NCI-H2107 (cell line): ENCODE measurements around the gene PPIE.

Source experiments
- DNase-seq: peaks from one replicate; lab custom pipeline; 2025; lab: John Stamatoyannopoulos, UW

Gene PPIE

DNA sequence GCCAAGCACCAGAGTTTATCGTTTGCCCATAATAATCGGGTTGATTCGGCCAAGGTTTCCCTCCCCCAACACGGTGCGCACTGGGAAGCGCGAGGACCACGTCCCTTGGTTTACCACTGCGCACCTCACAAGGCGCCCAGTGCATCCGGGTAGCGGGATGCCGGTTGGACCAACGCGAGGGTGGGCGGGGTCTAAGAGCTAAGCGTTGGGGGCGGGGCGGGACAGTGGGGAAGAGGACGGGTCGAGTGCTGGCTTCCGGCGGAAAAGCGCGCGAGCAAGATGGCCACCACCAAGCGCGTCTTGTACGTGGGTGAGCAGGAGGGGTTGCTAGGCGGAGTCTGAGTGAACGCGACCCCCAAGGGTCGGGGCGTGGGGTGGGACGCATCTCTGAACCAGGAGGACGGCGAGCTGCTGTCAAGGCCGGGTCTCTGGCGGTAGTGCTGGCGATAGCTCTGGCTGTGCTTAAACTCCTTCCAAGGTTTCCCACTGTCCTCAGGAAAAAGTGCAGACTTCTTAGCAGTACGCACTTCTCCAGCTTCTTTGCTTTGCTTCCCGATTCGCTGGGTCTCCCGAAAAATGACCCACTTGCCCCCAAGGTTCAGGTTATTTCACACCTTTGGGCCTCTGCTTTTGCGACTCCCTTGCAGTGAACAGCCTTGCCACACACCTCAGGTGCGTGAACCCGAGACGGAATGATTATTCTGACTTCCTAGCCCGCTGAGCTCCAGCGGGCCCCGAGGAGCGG is at the start of gene PPIE:
TSS of gene PPIE (plus strand) at position 261 of the 745 bp plus-strand sequence. CDS start at position 280, 19 bp downstream.
- peak; percentile 100 for DNase-seq

DNA sequence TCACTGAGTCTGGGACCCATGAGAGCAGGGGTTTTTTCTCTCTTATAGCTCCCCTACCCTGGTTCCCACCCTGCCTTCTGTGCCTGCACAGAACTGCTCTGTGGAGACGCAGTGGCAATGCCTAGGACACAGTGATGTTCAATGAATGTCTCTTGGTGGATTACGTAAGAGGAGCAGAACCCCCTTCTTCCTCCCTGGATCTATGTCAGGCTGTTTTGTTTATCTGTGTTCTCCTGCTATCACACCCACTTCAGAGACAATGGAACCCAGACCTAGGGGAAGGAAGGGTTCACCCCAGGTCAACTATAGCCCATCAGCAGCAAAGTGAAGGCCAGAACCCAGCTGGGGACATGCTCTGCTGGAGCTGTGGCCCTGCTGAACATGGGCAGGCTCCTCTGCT is 49.5 kb upstream of the PPIE start:
- DNase-seq: no peak

DNA sequence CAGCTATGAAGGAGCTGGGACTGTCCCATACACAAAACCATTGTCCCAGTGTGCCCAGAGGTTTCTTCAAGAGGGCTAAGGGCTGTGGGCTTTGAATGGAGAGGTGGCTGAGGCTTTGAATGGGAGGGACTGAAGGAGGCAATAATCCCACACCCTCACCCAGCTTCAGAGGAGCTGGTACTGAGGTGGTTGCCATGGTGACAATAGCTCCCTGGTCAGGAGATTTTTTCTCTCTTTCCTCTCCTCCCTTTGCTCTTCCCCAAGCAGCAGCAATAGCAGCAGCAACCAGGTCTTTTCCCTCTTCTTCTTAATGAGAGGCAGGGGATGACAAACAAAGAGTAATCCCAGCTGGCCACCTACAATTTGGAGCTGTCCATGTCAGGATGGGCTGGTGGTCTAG is 49.0 kb upstream of the PPIE start:
- no peak for DNase-seq

DNA sequence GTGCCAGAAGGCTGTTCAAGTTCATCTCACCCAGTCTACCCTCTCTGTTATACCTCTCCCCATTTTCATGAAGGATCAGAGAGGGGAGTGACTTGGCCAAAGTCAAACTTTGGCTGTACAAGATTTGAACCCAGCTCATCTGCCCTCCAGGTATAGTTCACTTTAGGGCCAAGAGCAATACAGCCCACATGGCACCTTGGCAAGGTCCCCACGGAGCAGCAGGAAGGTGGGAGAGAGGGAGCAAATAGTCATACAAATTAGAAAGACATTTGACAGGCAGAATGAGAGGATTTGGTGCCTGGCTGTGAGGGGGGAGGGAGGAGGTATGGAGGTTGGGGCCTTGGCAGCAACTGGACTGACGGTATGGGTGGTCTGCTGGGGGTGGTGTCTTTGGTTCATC is 48.5 kb upstream of the PPIE start:
- no peak for DNase-seq

DNA sequence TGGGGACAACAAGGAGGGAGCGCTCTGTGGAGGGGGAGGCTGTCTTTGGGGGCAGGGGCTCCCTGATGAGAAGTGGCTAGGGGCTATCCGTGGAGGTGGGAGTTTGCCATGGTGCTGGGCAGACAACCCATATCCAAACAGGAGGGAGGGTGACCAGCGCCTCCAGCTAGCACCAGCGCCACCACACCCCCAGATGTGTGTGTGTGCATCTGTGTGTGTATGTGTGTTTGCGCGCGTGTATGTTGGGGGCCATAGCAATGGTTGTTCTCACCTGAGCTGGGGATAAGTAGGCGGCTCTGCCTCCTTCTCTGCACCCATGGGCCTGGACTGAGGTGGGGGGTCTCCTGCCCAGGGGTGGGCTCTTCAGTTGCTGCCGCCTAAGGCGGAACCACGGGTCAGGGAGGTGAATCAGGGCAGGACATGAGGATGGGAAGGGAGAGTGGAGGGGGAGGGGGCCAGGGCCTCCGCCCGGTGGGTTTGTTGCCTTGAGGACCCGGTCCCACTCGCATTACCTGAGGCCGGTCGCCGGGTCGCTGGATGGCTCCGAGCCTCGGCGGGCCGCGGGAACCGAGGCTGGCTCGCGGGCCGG is 47.8 kb upstream of the PPIE start:
- no peak for DNase-seq

DNA sequence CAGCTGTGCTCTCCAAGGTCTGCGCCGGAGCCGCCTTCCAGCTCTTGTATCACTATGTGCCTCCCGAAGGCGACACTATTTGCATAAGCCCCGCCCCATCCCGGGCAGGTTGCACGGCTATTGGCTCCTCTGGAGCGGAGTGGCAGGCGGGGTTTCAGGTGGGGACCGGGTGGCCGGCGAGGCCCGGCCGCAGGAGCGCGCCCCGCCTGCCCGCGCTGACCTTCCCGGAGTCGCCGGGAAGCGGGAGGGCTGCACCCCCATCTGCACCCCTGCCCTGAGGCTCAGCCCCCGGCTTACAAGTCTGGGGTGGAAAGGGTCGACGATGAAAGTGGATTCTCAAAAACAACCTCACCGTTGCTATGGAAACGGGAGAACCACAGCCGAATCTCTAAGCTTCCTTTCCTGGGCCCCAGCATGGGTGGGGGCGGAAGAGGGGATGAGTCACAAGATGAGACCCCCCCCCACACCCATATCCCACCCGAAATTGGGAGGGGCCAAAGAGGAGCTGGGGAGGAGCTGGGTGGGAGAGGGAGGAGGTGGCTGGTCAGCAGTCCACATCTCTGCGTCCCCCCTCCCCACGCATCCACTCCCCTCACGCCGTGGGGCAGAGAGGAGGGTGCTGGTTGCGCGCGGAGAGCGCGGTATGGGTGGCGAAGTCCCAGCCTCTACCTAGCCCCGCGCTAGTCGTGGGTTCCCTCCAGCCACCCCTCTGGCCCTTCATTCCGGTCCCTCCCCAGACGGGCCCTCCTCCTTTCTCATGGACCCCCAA is 47.1 kb upstream of the PPIE start, which contains the start of gene HPCAL4:
TSS of gene HPCAL4 (minus strand) at position 51 of the 769 bp plus-strand sequence. CDS start 6,830 bp downstream, outside the sequence.
- peak; percentile 100 for DNase-seq

DNA sequence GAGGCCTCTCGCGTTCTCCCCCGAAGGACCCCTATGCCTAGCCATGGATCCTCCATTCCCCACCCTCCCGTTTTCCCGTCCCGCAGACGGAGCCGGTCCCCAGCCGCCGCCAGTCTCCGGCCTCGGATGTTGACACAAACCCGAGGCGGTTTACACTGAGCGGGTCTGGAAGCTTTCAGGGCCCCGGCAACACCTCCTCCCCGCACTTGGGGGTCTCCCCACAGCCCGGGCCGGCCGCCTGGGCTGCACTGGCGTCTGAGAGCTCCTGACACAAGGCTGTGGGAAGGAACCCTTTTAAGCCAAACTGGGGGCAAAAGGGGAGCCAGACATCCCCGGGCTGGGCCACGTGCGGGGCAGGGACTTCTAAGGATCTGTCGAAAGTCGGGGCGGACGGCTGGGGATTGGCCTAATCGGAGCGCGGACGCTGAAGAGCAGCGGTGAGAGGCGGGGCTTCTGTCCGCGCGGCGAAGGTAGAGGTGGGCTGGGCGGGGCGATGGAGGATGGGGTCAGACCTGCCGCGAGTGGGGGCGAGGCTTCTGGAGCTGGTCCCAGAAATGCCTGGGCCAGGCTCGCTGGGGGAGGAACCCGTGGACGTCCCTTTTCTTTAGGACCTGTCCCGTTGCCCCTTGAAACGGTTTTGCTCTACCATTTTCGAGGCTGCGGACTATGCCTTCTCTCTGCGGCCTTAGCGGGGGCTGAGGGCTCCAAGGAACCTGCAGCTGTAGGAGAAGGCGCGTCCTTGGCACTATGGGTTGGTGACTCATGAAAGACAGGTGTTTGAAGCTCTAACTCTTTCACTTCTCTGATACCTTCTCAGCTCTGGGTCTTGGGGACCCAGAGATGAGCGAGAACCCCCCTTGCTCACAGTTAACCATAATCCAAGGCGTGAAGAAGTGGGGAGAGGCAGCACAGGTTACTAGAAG is 46.3 kb upstream of the PPIE start:
- peak; percentile 95 for DNase-seq

DNA sequence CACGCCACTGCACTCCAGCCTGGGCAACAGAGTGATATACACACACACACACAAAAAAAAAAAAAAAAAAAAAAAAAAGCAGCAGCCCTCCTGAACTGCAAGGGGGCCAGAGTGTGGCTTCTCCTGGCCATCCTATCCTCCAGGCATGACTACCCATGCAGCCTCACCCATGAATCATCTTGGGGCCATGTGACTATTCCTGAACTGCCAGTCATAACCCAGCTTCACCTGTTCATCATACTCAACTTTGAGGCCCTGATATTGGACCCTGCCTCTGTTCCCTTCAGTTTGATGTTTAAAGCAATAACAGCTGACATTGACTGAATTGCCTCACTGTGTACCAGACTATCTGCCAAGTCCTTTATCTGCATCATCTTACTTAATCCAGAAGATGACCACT is 44.7 kb upstream of the PPIE start:
- no peak for DNase-seq

DNA sequence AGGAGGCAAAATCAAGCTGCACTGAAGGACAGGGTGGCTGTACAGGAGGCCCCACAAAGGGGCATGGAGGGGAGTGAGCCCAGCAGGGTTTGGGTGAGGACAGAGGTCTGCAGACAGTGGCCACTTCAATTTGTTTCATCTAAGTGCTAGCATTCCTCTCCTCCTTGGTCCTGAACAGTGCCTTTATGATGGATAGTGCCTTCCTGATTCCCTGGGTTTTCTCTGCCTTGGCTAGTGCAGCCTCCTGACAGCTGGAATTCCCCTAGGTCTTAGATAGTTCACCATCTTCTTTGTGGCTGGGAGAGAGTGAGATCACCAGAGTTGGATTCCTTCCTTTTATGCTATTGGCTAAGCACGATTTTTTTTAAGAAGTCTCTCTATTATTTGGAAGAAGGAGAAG is 43.7 kb upstream of the PPIE start:
- DNase-seq: no peak

DNA sequence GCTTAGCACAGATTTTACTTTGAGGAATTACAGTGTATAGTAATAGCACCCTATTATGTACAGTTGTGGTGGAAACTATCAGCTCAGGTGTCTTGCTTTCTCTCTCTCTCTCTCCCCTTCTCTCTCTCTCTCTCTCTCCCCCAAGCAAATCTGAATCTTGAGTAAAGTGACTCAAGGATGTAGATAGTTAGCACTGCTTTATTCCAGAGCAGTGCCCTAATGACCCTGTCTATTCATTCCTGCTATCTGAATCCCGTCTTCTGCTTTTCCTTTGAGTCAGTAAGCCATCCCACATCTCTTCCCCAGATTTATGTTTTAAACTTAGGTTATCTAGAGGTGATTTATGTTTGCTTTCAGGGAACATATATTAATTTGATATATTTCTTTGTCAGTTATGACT is 42.2 kb upstream of the PPIE start:
- DNase-seq: no peak

DNA sequence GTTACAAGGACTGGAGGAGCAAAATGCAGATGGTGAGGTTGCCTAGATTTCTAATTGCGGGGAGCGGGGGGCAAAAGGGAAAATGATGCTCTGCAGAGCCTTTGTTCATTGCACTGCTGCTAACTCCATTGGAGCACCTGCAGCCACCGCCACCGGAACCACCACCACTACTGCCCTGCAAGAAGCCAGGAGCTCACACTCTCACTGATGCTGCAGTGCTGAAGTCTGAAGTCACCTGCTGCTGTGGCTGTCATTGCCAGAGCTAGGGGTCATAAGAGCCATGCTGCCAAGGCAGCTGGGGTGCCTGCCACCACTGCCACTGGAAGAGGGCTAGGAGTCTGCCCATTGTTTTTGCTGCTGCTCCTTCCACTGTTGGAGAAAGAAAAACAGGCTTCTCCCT is 40.1 kb upstream of the PPIE start:
- DNase-seq: no peak

DNA sequence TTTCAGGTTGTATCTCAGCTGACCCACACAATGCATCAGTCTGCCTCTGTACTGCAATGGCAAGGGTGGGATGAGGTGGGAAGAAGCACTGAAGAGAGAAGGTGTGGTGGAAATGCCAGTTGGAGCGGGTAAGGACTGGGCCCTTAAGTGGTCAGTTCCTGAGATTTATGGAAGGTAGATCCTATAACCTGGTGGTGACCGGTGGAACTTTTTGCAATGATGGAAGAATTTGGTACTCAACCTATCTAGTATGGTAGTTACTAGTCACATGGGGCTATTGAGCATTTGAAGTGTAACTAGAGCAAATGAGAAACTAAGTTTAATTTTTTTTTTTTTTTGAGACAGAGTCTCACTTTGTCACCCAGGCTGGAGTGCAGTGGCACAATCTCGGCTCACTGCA is 39.3 kb upstream of the PPIE start:
- DNase-seq: no peak

DNA sequence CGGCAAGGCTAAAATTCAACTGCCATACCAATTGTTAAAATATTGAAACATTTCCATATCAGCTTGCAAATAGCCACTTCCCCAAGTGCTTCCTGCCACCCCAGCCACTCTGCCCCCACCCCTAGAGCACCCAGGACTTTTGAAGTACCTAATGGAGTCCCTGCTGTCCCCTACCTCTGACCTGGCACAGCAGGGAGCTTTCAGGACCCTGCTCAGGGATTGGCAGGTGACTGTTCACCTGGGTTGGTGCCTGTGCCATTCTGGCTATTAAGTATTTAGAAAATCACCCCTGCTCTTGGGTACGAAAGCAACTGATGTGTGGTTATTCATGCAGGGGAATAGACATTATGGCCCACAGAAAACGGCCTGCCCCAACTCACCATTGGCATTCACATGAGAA is 38.3 kb upstream of the PPIE start:
- DNase-seq: no peak

DNA sequence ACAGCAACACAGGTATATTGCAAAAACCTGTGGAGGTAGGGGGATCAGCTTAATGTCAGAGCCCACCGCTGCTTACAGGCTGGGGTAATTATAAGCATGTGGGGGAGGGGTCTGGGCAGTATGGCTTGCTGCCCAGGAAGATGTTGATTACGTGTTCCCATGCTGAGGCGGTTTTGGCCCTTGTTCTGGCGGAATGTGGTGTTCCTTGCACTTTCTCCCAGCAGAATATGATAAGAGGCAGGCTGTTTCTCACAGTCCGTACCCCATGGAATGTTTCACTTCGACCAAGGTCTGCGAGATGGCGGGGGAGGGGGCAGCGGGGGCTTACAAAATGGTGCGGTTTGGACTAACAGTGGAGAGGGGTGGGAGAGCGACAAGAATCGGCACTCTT is 37.6 kb upstream of the PPIE start:
- DNase-seq: peak; percentile 99

DNA sequence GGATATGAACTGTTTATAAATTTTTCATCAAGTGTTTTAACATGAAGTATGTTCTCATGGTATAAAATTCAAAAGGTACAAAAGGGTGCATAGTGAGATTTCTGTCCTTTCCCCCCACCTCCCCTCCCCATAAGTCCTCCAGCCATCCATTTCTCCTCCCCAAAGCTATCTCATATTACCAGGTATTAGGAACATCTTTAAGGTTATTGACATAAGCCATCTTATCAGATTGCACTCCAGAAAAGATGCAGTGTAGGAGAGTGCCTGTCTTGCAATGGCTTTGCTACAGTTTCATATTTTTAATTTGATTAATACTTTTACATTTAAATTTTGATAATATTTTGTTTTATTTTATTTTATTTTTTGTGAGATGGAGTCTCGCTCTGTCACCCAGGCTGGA is 33.9 kb upstream of the PPIE start:
- no peak for DNase-seq

DNA sequence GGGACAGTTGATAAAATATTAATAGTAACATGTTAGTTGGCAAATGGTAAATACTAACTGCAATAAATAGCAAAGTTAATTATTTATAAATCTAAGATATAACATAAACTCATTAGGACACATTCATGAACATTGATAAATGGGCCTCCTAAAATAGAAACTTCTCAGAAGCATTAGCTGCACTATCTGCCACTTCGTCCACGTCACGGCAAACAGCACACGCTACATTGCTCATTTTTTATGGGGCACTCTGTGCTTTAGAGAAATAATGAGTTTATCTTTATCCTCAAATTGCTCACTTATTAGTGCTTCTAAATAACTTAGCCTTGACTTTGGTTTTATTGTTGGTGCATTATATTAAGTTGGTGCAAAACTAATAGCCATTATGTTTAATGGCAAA is 31.2 kb upstream of the PPIE start:
- no peak for DNase-seq

DNA sequence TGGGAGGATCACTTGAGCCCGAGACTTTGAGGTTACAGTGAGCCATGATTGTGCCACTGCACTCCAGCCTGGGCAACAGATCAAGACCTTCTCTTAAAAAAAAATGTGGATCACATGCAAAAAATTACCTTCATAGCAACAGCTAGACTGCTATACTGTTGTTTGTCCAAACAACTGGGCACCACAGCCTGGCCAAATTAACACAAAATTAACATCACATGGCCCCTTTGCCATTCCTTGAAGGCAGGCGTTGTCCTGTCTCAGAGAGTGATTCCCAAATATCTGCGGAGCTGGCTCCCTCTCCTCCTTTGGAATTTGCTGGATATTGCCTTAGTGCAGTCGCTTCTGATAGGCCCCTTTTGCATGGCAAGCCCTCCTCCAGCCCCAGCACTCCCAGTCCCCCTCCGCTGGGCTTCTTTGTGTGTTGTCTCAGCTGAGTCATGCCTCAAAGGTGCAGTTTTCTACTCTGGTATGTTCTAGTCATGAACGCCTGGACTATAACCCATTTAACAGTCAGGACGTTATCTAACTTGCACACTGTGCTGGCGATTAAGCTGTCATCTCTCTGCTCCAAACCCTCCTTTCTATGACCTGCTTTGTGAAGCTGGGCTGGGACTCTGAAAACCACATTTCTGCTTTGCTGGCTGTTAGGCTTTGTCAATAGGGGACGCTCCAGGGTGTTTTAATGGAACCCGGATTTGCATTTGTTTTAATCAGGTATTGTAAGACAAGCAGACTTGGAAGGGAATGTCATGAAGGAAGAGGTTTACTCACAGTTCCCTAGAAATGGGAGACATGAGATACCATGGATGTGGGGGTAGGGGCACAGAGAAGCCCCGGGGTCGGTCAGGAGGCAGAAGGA is 27.3 kb upstream of the PPIE start:
- DNase-seq: no peak

DNA sequence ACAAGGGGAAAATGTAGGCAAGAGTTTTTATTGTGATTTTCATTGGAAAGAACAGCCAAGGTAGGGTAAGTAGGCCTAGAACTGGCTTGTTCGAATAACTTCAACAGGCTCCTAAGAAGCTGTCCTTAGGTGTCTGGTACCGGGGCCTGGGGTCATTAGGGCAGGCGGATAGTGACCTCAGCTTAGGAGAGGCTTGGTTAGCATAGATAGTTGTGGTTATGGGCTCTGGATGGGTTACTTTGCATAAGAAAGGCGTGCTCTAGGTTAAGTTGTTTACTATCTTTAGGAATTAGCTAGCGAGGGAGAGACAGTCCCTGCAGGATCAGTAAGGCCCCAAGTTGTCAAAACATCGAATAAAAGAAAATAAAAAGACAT is 26.7 kb upstream of the PPIE start:
- no peak for DNase-seq

DNA sequence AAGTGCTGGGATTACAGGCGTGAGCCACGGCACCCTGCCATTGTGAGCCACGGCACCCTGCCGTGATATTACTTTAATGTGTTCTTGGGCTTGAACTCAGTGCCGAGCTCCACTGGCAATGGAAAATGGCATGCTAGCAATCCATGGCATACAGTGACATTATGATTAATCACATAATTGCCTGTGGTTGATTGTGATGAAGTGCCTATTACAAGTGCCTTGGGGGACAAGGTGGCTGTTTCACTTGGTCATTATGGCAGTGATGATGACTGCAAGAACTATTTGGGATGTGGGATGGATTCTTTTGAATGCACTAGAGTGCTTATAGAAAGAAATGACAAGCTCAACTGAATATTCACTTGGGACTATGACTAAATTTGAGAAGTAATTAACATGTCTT is 25.1 kb upstream of the PPIE start:
- DNase-seq: no peak

DNA sequence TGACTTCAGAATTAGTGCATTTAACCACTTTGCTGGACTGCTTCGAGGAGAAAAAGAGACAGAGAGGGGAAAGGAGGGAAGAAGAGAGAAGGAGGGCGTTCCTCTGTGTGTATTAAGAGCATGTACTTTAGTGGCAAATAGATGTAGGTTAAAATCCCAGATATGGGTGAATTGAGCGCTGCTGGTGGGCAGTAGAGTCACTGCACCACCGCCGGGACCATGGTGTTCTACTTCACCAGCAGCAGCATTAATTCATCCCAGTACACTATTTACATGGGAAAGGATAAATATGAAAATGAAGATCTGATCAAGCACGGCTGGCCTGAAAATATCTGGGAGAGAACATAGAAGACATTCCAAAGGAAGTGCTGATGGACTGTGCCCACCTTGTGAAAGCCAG is 20.9 kb upstream of the PPIE start:
- DNase-seq: no peak
